AG09319 (cell line): Measurements from ENCODE around the gene WNT7A.

Experiments
- DNase-seq: peaks from one replicate; pipeline ENCODE4 v3.0.0-alpha.2; 2010; ENCODE audit warnings: low read depth; ENCODE audit errors: extremely low read depth
- TF ChIP-seq, protein P1 (sequence below): IDR thresholded peaks from 2 replicates; pipeline ENCODE4 v1.5.1; 2011; ENCODE audit warnings: low read depth, mild to moderate bottlenecking, inconsistent platforms, low read length, moderate library complexity

WNT7A gene

GRCh38 chr3:13785853-13786436 lies 93.9 kb downstream of the WNT7A start:
- TF ChIP-seq, protein P1, sequence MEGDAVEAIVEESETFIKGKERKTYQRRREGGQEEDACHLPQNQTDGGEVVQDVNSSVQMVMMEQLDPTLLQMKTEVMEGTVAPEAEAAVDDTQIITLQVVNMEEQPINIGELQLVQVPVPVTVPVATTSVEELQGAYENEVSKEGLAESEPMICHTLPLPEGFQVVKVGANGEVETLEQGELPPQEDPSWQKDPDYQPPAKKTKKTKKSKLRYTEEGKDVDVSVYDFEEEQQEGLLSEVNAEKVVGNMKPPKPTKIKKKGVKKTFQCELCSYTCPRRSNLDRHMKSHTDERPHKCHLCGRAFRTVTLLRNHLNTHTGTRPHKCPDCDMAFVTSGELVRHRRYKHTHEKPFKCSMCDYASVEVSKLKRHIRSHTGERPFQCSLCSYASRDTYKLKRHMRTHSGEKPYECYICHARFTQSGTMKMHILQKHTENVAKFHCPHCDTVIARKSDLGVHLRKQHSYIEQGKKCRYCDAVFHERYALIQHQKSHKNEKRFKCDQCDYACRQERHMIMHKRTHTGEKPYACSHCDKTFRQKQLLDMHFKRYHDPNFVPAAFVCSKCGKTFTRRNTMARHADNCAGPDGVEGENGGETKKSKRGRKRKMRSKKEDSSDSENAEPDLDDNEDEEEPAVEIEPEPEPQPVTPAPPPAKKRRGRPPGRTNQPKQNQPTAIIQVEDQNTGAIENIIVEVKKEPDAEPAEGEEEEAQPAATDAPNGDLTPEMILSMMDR = no peak
- no peak for DNase-seq

- TF ChIP-seq, protein P1 = no peak
- DNase-seq = no peak
These were observed 94.5 kb downstream of the WNT7A start for GRCh38 chr3:13785351-13785750.

DNA sequence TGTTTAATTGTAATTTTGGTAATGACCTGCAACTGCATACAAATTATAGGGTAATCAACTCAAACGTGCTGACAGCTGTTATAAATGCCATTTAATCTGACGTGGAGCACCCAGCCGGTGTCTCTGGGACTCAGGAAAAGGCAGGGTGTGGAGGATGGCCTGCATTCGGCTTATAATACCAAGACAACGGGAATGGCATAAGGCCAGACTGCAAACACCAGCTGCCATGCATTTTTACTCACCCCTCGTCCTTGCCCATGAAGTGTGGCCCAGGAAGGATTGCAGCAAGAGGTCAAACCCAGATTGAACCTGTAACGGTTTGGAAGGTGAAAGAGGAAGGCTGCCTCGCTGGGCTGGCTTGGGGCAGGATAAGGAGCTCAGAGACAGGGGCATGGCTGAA lies 96.4 kb downstream of the WNT7A start:
- TF ChIP-seq, protein P1 = no peak
- DNase-seq = no peak

DNA sequence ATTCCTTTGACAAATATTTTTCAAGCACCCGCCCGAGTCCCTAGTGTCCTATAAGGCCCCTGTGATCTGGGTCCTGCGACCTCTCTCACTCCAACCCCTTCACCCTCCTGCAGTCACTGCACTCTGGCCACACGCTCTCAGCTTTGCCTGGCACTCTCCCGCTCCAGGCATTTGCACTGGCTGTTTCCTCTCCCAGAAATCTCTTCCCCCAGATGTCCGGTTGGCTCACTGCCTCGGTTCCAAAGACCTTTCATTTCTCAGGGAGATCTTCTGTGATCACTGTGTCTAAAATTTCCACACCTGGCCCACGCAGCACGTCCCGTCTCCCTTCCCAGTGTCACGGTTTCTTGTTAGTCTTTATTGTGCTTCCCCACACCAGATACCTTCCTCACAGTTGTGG lies 97.4 kb downstream of the WNT7A start:
- no peak for DNase-seq
- TF ChIP-seq, protein P1 = no peak

DNA sequence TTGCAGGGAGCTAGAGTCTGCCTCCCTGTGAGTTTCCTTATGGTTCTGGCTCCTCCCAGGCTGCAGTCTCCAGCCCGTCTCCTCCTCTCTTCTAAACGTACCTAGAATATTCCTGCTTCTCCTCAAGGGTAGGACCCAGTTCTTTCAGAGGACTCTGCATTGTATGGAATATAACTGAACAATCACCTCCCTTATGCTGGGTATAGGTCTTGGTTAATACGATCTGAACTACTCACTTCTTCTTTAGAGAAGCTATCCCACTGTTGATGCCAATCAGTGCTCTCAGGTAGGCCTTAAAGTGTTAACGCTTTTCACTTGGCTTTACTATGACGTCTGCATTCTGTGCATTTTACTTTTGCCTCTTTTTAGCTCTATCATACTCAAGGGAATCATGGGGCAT lies 98.5 kb downstream of the WNT7A start:
- TF ChIP-seq, protein P1 = no peak
- DNase-seq = no peak

DNA sequence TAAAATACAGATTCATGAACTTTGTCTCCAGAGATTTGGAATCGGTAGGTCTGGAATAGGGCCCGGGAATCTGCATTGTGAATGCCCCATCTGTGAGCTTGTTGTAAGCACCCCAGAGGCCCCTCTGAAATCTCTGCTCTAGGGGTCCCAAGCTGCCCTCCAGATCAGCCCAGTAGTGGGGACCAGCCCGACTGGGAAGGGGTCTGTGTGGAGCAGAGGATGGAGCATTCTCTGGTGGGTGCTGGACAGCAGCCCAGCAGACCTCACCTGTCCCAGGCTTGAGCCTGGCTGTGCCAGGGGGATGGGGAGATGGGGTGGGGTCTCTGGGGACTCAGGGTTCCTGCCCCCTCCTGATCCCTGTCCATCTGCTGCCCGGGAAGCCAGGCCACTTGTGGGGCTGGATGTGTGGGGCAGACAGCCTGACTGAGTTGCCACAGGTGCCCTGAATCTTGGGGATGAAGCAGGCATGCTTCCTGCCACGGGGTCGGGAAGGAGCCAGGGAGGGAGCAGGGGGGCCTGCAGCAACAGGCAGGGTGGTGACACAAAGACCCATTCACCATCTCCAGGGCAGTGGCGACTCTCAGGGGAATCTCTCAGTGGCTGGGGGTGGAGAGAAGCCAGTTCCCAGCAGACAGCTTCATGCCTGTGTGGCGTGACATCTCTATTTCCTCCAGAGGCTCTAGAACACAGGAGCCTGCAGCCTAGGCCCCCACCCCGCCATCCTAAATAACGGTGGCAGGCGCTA lies 99.3 kb downstream of the WNT7A start:
- TF ChIP-seq, protein P1 = no peak
- no peak for DNase-seq

DNA sequence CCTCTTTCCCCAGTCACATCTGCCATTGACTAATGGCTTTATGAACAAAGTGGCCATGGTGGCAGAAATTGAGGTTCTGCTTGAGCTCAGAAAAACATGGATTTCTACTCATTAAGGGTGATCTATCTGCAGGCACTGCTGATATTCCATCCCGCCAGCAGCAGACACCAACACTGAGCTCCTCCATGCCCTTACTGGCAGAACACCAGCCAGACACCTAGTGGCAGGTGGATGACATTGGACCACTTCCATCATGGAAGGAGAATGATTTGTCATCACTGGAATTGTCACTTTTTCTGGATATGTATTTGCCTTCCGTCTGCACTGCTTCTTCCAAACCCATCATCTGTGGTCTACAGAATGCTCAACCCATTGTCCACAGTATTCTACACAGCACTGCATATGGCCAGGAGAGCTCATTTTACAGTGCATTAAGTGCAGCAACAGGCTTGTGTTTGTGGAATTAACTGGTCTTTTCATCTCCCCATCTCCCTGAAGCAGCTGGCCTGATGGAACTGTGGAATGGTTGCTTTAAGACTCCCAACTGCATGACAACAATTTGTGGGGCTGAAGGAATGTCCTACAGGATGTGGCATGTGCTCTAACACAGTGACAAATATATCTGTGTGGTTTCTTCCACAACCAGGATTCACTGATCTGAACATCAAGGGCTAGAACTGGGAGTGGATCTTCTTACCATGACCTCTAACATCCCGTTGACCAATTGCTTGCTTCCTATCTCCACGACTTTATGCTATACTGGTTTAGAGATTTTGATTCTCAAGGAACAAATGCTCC lies 103.4 kb downstream of the WNT7A start:
- DNase-seq = no peak
- TF ChIP-seq, protein P1 = no peak
